NCI-H1694 (cell line): Measurements from ENCODE around the gene HSDL1.

ENCODE experiments used
- DNase-seq: peaks from one replicate; lab custom pipeline; 2025; lab: John Stamatoyannopoulos, UW

Gene HSDL1

DNA sequence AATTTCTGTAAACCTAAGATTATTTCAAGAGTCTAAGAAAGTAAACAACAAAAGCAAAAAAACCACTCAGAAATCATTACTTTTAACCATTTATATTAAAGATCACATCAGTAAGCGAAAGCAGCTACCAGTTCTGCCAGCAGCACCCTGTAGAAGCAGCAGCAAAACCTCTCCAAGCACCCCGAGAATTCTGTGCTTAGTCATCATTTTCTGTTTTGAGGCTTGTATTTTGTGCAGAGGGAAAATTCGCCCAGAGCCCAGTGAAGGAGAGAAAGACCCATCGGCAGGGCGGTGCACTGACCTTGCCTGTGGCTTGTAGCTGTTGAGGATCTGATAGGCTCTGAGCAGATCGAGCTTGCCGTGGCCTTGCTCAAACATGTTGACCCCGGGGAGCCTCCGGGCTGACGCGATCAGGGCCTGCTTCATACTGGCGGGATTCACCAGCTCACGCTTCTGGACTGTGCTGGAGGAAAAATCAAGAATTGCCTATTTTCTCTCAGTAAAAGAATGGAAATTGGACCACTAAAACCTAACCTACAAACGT is 63.5 kb downstream of the HSDL1 start:
- DNase-seq: no peak

DNA sequence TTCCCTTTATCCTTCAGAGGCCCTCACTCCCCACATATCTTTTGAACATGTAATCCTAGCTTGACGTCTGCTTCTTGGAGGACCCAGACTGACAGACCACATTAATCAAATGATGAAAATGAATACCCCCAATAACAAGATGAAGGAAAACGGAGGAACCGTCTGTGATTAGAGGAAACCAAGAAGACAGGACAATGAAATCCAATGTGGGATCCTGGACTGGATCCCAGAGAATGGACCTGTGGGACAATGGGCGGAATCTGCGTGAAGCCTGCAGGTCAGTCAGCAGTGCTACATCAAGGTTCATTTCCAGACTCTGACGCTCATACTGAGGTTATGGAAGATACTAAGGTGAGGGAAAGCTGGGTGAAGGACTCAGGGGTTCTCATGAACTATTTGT is 64.2 kb downstream of the HSDL1 start:
- DNase-seq: no peak

DNA sequence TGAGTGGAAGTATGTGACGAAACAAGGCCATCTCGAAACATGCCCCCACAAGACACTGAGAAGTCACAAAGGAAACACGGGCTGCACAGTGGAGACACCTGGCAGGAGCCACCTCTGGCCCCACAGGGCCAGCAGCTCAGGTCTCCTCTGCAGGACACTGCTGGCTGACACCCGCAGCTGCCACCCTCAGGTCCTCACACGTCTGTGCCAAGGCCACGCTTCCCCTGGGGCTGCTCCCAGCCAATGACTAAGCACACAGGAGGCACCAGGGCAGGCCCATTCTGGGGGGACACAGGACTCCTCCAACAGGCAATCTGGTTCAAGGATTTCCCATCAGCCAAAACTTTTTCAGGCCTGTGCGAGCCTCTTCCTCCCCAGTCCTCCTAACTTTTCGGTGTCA is 64.6 kb downstream of the HSDL1 start:
- no peak for DNase-seq

DNA sequence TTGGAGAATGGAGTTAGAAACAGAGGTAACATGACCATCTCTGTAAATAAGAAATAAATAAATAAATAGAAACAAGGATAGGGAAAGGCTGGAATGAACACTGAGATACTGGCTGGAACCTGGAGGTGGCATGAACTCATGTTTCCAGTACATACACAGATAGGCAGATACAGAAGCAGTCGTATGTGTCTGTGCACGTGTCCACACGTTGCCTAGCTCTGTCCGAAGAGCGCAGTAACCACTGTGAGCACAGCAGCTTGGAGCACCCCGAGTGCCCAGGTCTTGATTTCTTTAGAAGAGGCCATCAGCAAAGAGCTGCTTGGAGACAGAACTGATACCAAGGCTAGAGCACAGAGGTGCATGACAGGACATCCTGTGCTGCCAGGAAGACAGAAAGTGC is 65.3 kb downstream of the HSDL1 start:
- no peak for DNase-seq

DNA sequence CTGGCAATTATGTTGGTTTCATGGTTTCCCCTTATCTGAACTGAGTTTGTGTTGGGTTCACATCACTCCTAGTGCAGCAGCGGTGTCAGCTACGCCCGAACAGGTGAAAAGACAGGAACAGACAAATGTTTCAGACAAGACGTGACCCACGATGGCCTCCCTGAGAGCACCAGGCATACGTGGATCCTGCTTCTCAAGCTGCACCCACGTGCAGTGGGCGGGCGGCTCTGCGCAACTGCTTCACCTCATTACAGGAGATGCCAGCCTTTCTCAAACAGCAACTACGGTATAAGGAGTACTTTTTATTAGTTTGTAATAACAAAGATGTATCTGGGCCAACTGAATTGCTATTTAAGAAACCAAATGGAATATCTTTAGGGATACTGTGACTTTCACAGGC is 69.6 kb downstream of the HSDL1 start:
- no peak for DNase-seq

DNA sequence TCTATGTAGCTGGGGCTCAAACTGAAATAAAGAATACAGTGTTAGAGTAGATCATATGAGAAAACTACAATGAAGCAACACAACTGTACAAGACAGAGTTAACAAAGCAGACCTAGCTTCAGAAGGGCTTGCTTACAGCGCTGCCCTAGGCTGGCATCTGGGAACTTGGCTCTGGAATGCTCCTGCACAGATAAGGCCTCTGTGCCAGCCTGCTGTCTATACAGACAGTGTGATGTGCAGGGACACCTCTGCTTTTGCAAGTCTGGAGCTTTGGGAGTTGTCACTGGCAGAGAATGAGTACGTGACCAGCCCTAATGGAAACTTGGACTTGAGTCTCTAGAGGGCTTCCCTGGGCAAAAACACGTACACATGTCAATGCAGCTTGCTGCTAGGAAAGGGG is 70.3 kb downstream of the HSDL1 start:
- no peak for DNase-seq
